ENCODE measurements around the gene ADAM11. TPM values are rescaled to one million over a fixed set of nuclear protein-coding genes. Genes with fewer than 3 reads are reported as not detected.

The ADAM11 gene
- polyA plus RNA-seq, 4 donors = 0.15 to 0.62 TPM; not detected in 2

DNA sequence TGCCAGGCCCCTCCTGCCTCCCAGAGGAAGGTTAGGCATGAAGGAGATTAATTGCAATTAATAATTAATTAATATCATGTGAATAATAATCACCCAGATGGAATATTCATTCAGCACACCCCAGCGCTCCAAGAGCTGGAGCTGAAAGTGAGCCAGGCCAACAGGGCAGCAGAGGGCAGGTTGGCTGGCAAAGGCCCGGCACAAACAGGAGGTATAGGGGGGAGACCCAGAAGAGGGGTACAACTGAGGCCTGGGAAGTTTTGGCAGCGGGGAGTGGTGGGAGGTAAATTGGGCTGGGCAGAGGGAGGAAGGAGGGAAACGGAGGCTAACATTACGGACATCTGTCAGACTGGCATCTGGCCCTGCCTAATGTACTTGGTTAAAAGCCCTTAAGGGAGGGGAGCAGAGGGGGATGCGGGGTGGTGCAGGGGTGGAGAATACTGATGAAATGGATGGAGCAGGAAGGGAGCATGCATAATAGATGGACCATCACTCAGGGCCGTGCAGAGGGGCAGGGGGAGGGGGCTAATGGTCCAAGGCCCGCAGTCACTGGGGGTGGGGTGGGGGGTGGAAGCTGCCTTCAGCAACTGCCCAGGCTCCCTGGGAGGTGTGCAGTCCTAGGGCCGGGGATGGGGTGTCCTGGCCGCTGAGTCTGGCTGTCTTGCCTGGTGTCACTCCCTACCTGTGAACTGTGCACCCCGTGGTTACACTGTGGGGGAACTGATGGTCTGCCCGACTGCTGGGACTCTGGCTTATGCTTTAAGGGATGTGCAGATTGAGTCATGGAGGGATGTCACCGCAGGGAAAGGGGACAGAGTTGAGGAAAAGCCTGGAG is 1.9 kb downstream of the ADAM11 start:
- DNase-seq = no peak
- H3K4me3 ChIP-seq (ENCODE audit: low read depth in 1 of 3, low read length in 3 of 3) = no peak overlapping the region
- H3K27ac ChIP-seq (ENCODE audit: low read depth in 1 of 3, low read length in 2 of 3) = no peak overlapping the region
- peaks cover 0 to 5% (median 0%) of the 10 kb centered on the region in 3 donors for H3K4me1 ChIP-seq (ENCODE audit: control insufficient read depth in 3 of 3, insufficient read depth in 2 of 3, low read depth in 1 of 3, low read length in 2 of 3)
- no peaks in the 10 kb centered on the region for H3K9me3 ChIP-seq (ENCODE audit: control insufficient read depth in 2 of 2, insufficient read depth in 1 of 2, low read depth in 1 of 2, low read length in 1 of 2)
- H3K27me3 ChIP-seq (ENCODE audit: control insufficient read depth in 3 of 3, insufficient read depth in 3 of 3, low read length in 3 of 3) = peaks cover 2 to 40% (median 21%) of the 10 kb centered on the region in 3 donors
- 59 to 75% (median 69%) methylated on average over 12 to 13 of the region's 13 CpGs for WGBS, 3 donors
- FAIRE-seq = no peak
- H3K36me3 ChIP-seq (ENCODE audit: control insufficient read depth in 3 of 3, insufficient read depth in 2 of 3, low read depth in 1 of 3, low read length in 3 of 3) = no peaks in the 10 kb centered on the region

DNA sequence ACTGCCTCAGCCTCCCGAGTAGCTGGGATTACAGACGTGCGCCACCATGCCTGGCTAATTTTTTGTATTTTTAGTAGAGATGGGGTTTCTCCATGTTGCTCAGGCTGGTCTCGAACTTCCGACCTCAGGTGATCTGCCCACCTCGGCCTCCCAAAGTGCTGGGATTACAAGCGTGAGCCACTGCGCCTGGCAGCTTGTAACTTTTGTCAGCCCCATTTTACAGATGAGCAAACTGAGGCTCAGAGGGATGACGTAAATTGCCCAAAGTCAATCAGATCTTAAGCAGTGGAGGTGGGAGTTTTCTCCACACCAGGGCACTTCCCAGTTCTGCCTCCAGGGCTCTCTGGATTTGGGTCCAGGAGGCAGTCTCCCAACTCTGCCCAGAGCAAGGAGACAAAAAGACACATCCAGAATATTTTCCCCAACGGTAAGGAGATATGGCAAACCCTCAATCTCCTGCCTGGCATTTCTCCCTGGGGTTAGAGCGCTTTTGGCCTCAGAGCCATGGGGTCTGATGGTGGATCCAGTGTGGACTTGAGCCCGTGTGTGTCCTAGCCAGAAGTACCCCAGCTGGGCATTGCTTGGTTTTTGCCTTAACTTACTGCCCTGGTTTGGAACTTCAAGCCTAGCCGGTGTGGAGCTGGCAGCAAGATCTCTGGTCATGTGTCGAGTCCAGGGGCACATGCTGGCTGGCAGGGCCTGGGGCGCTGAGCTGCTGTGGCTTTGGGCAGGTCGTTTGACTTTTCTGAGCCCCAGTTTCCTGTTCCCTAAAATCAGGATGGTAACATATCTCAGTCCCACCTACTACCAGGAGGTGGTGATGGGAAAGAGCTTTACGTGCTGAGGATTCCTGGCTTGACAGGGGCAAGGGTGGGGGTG is 3.4 kb downstream of the ADAM11 start:
- FAIRE-seq = no peak
- DNase-seq = no peak

DNA sequence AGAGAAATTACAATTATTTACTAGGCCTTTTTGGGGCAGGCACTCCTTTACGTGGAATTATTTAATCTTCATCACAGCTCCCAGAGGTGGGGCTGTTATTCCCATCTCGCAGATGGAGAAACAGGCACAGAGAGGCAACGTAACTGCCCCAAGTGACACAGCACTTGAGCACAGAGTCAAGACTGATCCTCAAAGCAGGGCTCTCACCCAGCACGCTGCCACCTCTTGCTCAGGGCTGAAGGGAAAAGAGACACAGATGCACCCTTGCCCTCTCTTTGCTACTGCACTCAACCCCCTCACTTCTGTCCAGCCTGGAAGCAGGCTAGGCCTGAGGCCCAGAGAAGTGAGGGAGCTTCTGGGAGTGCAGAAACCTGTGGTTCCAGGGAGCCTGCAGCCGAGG is 4.4 kb downstream of the ADAM11 start:
- Histone ChIP-seq H3K4me3 (ENCODE audit: low read depth in 1 of 3, low read length in 3 of 3) (no peak overlapping the region), H3K27ac (ENCODE audit: low read depth in 1 of 3, low read length in 2 of 3) (no peak overlapping the region), H3K36me3 (ENCODE audit: control insufficient read depth in 3 of 3, insufficient read depth in 2 of 3, low read depth in 1 of 3, low read length in 3 of 3) (no peaks in the 10 kb centered on the region), H3K27me3 (ENCODE audit: control insufficient read depth in 3 of 3, insufficient read depth in 3 of 3, low read length in 3 of 3) (peaks cover 0 to 32% (median 9%) of the 10 kb centered on the region in 3 donors), H3K4me1 (ENCODE audit: control insufficient read depth in 3 of 3, insufficient read depth in 2 of 3, low read depth in 1 of 3, low read length in 2 of 3) (peaks cover 0 to 5% (median 0%) of the 10 kb centered on the region in 3 donors), H3K9me3 (ENCODE audit: control insufficient read depth in 2 of 2, insufficient read depth in 1 of 2, low read depth in 1 of 2, low read length in 1 of 2) (no peaks in the 10 kb centered on the region)
- DNase-seq (no peak), FAIRE-seq (no peak)
- 74 to 87% (median 74%) methylated on average over 5 of the region's 5 CpGs for WGBS, 3 donors

More for the DNA sequence above, 3.4 kb downstream of the ADAM11 start:
- Histone ChIP-seq H3K27me3 (ENCODE audit: control insufficient read depth in 3 of 3, insufficient read depth in 3 of 3, low read length in 3 of 3) (peaks cover 2 to 40% (median 17%) of the 10 kb centered on the region in 3 donors), H3K27ac (ENCODE audit: low read depth in 1 of 3, low read length in 2 of 3) (no peak overlapping the region), H3K36me3 (ENCODE audit: control insufficient read depth in 3 of 3, insufficient read depth in 2 of 3, low read depth in 1 of 3, low read length in 3 of 3) (no peaks in the 10 kb centered on the region), H3K4me1 (ENCODE audit: control insufficient read depth in 3 of 3, insufficient read depth in 2 of 3, low read depth in 1 of 3, low read length in 2 of 3) (peaks cover 0 to 5% (median 0%) of the 10 kb centered on the region in 3 donors), H3K9me3 (ENCODE audit: control insufficient read depth in 2 of 2, insufficient read depth in 1 of 2, low read depth in 1 of 2, low read length in 1 of 2) (no peaks in the 10 kb centered on the region), H3K4me3 (ENCODE audit: low read depth in 1 of 3, low read length in 3 of 3) (no peak overlapping the region)
- WGBS, 3 donors = 69 to 78% (median 72%) methylated on average over 17 of the region's 17 CpGs

DNA sequence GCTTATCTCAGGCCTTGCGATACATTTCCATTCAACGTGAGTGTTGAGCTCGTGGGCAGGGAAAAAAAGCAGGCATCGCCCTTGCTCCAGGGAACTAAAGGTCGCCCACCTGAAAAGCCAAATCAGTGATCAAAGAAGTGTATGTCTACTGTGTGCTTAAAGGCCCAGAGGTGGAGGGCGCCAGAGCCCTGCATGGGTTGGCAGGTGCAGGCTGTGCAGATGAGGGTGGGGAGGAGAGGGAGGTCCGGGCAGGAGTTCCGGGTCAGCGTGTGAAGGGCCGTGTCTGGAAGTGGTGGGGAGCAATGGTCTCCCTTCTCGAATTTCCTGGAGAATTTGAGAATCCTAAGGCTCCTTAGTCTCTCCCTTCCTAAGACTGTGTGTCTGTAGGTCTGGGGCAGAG is 7.2 kb downstream of the ADAM11 start:
- no peak for FAIRE-seq
- no peak for DNase-seq
- Histone ChIP-seq H3K36me3 (ENCODE audit: control insufficient read depth in 3 of 3, insufficient read depth in 2 of 3, low read depth in 1 of 3, low read length in 3 of 3) (no peaks in the 10 kb centered on the region), H3K4me3 (ENCODE audit: low read depth in 1 of 3, low read length in 3 of 3) (no peak overlapping the region), H3K4me1 (ENCODE audit: control insufficient read depth in 3 of 3, insufficient read depth in 2 of 3, low read depth in 1 of 3, low read length in 2 of 3) (no peaks in the 10 kb centered on the region), H3K27me3 (ENCODE audit: control insufficient read depth in 3 of 3, insufficient read depth in 3 of 3, low read length in 3 of 3) (peaks cover 0 to 15% (median 0%) of the 10 kb centered on the region in 3 donors), H3K9me3 (ENCODE audit: control insufficient read depth in 2 of 2, insufficient read depth in 1 of 2, low read depth in 1 of 2, low read length in 1 of 2) (no peaks in the 10 kb centered on the region), H3K27ac (ENCODE audit: low read depth in 1 of 3, low read length in 2 of 3) (no peak overlapping the region)
- 41 to 58% (median 45%) methylated on average over 9 to 11 of the region's 11 CpGs for WGBS, 3 donors

DNA sequence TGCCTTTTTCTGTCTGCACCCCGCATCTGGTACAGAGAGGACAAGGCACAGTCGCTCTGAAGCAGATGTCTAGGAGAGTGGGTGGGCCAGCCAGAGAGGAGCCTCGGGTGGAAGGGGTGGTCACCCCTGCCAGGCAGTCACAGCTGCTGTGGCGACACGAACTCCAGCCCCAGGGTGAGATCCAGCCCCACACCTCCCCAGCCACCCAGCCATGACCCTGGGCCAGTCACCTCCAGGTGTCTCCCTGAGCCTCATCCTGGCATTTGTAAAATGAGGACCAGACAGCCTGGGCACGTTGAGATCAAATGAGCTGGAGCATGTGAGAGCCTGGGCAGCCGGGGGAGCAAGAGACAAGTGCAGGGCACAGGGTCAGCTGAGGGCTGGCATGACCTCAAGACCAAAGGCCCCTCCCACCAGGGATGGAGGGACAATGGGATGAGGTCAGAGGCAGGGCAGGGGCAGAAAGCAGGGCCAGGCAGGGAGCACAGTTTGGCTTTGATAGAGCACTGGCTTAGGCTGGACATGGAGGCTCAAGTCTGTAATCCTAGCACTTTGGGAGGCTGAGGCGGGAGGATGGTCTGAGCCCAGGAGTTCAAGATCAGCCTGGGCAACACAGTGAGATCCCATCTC is 7.7 kb downstream of the ADAM11 start:
- Histone ChIP-seq H3K9me3 (ENCODE audit: control insufficient read depth in 2 of 2, insufficient read depth in 1 of 2, low read depth in 1 of 2, low read length in 1 of 2) (no peaks in the 10 kb centered on the region), H3K27ac (ENCODE audit: low read depth in 1 of 3, low read length in 2 of 3) (no peak overlapping the region), H3K4me3 (ENCODE audit: low read depth in 1 of 3, low read length in 3 of 3) (no peak overlapping the region), H3K4me1 (ENCODE audit: control insufficient read depth in 3 of 3, insufficient read depth in 2 of 3, low read depth in 1 of 3, low read length in 2 of 3) (no peaks in the 10 kb centered on the region), H3K36me3 (ENCODE audit: control insufficient read depth in 3 of 3, insufficient read depth in 2 of 3, low read depth in 1 of 3, low read length in 3 of 3) (no peaks in the 10 kb centered on the region), H3K27me3 (ENCODE audit: control insufficient read depth in 3 of 3, insufficient read depth in 3 of 3, low read length in 3 of 3) (peaks cover 0 to 13% (median 0%) of the 10 kb centered on the region in 3 donors)
- WGBS, 3 donors = 33 to 55% (median 41%) methylated on average over 8 of the region's 8 CpGs
- no peak for FAIRE-seq
- no peak for DNase-seq

DNA sequence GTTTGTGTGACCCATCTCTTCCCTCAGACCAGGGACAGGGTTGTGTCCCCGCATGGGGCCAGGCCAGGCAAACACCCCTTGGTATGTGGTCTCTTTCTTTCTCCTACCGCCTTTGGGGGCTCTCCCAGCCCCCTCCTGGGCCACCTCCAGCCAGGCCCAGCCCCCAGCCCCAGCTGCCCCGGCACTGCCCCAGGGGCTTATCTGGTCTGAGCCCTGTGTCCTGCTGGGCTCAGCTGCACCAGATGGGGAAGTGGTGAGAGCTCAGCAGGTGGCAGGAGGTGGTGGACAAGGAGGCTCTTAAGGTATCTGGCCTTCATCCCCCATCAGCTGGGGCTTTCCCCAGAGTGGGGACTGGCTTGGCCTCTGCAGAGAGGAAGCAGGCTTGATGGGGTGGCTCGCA is 8.7 kb downstream of the ADAM11 start:
- no peaks in the 10 kb centered on the region for H3K9me3 ChIP-seq (ENCODE audit: control insufficient read depth in 2 of 2, insufficient read depth in 1 of 2, low read depth in 1 of 2, low read length in 1 of 2)
- H3K36me3 ChIP-seq (ENCODE audit: control insufficient read depth in 3 of 3, insufficient read depth in 2 of 3, low read depth in 1 of 3, low read length in 3 of 3) = no peaks in the 10 kb centered on the region
- FAIRE-seq = no peak
- H3K4me1 ChIP-seq (ENCODE audit: control insufficient read depth in 3 of 3, insufficient read depth in 2 of 3, low read depth in 1 of 3, low read length in 2 of 3) = no peaks in the 10 kb centered on the region
- H3K27ac ChIP-seq (ENCODE audit: low read depth in 1 of 3, low read length in 2 of 3) = no peak overlapping the region
- H3K4me3 ChIP-seq (ENCODE audit: low read depth in 1 of 3, low read length in 3 of 3) = no peak overlapping the region
- H3K27me3 ChIP-seq (ENCODE audit: control insufficient read depth in 3 of 3, insufficient read depth in 3 of 3, low read length in 3 of 3) = peaks cover 0 to 12% (median 0%) of the 10 kb centered on the region in 3 donors
- whole genome bisulfite sequencing, 3 donors = 47 to 48% (median 48%) methylated on average over 4 of the region's 4 CpGs
- no peak for DNase-seq

DNA sequence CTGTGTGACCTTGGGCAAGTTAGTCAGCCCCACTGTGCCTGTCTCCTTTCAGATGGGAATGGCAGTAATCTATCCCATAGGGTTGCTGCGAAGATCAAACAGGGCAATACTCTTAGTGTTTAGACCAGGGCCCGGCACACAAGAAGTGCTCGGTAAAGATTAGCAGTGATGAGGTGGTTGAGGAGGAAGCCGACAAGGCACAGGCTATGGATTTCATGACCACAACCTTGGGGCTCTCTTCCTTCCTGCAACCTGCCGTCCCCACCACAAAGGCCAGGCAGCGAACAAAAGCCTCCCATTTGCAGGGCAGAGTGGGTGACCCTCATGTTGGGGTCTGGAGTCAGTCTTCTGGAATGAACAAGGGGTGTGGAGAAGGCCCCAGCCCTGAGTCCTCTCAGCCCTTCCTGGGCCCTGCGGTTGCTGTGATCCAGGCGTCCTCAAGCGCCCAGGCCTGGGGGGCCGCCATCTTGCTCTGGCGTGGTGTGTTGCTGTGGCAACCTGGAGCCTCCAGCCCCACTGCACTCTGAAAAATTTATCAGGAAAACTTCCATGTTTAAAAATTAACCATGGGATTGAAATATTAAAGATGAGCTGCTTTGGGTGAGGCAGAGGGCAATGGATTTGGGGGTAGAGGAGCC is 9.8 kb downstream of the ADAM11 start:
- no peaks in the 10 kb centered on the region for H3K4me1 ChIP-seq (ENCODE audit: control insufficient read depth in 3 of 3, insufficient read depth in 2 of 3, low read depth in 1 of 3, low read length in 2 of 3)
- no peak overlapping the region for H3K4me3 ChIP-seq (ENCODE audit: low read depth in 1 of 3, low read length in 3 of 3)
- DNase-seq (no peak), FAIRE-seq (no peak)
- no peaks in the 10 kb centered on the region for H3K9me3 ChIP-seq (ENCODE audit: control insufficient read depth in 2 of 2, insufficient read depth in 1 of 2, low read depth in 1 of 2, low read length in 1 of 2)
- no peak overlapping the region for H3K27ac ChIP-seq (ENCODE audit: low read depth in 1 of 3, low read length in 2 of 3)
- no peaks in the 10 kb centered on the region for H3K36me3 ChIP-seq (ENCODE audit: control insufficient read depth in 3 of 3, insufficient read depth in 2 of 3, low read depth in 1 of 3, low read length in 3 of 3)
- 68 to 69% (median 69%) methylated on average over 11 of the region's 11 CpGs for WGBS, 3 donors
- peaks cover 0 to 14% (median 0%) of the 10 kb centered on the region in 3 donors for H3K27me3 ChIP-seq (ENCODE audit: control insufficient read depth in 3 of 3, insufficient read depth in 3 of 3, low read length in 3 of 3)

DNA sequence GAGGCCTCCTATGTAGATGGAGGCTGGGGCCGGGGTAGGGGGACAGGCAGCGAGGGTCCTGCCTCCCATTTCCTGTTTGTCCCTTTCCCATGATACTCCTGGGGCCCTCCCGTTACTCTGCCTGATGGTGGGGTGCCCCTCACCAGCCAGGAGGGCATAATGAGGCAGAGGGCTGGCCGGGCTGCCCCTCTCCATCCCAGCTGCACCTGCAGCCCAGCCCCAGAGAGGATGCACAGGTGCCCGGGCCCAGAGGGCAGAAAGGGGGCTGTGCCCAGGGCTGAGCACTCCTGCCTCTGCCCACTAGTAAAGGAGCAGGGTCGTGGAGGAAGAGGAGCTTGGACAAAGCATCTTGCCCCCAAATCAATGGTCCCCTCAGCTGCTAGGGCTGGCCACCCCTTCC is 10.4 kb downstream of the ADAM11 start:
- Histone ChIP-seq H3K27ac (ENCODE audit: low read depth in 1 of 3, low read length in 2 of 3) (no peak overlapping the region), H3K9me3 (ENCODE audit: control insufficient read depth in 2 of 2, insufficient read depth in 1 of 2, low read depth in 1 of 2, low read length in 1 of 2) (no peaks in the 10 kb centered on the region), H3K4me3 (ENCODE audit: low read depth in 1 of 3, low read length in 3 of 3) (no peak overlapping the region), H3K27me3 (ENCODE audit: control insufficient read depth in 3 of 3, insufficient read depth in 3 of 3, low read length in 3 of 3) (peaks cover 0 to 14% (median 0%) of the 10 kb centered on the region in 3 donors), H3K36me3 (ENCODE audit: control insufficient read depth in 3 of 3, insufficient read depth in 2 of 3, low read depth in 1 of 3, low read length in 3 of 3) (no peaks in the 10 kb centered on the region), H3K4me1 (ENCODE audit: control insufficient read depth in 3 of 3, insufficient read depth in 2 of 3, low read depth in 1 of 3, low read length in 2 of 3) (peaks cover 0 to 2% (median 0%) of the 10 kb centered on the region in 3 donors)
- FAIRE-seq (no peak), DNase-seq (no peak)
- WGBS, 3 donors = 47 to 61% (median 49%) methylated on average over 5 to 6 of the region's 6 CpGs
